ENCODE measurements around the gene GPR89A.
A peak's percentile ranks its signal among the peaks of the same experiment; 100 is the strongest.
"Not testable (repeated sequence)": the region's sequence is repeated elsewhere in the genome, so short reads cannot be mapped to it uniquely, and the experiment has no call there.

Gene GPR89A

DNA sequence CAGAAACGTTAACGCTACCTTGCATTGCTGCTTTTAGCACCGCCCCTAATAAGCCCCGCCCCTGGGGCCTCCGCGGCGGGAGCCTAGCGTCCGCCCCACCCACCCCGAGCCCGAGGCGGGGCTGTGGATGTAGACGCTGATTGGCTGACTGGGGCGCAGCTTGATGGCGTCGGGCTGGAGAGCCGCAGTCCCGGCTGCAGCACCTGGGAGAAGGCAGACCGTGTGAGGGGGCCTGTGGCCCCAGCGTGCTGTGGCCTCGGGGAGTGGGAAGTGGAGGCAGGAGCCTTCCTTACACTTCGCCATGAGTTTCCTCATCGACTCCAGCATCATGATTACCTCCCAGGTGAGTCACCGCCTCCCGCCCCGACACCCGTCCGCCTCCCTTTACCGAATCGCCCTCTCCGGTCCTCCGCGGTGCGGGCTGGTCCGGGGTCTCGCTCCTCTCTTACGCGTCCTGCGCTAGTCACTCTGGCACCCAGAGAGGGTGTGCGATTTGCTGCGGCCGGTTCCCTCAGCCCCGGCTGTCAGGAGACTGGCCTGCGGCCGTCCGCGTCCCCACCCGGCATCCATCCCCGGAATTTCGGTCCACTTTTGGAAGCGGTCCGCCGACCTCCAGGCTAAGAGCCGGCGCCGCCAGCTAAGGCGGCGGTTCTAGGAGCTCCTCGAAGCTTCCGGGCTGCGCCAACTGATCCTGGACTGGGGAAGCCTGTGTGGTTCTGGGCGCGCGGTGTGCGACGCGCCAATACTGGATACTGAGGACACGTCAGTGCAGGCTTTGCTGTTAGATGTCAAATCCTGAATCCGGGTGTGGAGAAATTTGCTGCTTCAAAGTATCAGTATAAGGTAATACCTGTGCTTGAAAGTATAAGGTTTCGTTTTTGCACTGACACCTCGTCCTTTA is at the start of gene GPR89A:
GPR89A (plus strand) TSS at position 156 of the 901 bp plus-strand sequence; CDS start at position 302, 146 bp downstream.
- DNase-seq (ENCODE audit: low read depth in 2 of 2): peak; percentile 90

DNA sequence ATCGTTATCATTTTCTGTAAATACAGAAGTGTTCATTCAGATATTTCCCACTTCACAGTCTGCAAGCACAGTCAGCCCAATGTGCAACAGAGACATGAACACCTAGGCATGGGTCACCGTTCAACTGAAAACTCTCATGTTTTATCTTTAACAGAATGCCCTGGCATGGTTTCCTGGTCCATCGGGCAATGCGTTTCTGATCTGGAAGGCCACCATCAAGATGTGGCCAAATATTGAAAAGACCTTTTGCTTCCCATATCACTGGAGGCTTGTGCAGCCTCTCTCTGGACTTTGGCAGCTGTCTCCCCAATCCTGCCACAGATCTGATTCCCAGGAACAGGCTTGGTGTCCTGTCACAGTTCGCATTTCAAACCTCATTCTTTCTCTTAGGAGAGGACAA is 21.0 kb upstream of the GPR89A start:
- not testable (repeated sequence) for DNase-seq (ENCODE audit: low read depth in 2 of 2)

DNA sequence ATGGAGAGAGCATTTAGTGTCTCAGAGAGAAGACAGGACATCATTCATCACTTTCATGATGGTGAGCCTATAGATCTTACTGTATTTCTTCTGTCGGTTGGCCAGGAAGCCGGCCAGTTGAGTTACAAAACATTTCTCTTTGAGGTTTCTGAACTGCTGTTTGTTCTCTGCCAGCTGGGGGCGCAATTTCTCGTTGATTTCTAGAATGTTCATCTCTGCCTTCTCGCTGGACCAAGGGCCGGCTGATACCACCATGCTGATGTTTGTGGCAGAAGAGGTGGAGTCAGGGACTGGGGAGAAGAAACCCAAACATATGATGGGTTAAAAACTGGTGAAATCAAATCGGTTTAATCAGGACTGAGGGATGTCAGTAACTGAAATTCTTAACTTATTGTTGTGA is 17.0 kb upstream of the GPR89A start:
- peak in 1 of 2 donors; percentile 17 for DNase-seq (ENCODE audit: low read depth in 2 of 2)

DNA sequence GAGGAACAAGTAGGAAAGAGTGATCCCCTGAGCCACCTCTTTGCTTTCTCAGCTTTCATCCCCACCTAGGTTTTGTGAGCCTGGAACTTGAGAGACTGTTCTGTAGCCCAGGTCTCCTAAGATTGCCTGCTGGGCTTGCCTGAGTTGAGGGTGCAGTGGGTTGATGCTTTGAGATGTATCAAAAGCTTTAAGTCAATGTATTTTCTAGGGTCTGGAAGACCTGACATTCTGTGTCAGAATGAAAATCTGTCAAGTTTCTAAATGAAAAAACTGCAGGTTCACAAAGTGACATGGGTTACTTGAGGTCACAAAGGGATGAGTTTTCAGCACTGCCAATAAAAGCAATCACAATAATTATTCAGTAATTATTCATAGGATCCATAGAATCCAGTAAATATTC is 15.4 kb upstream of the GPR89A start:
- not testable (repeated sequence) for DNase-seq (ENCODE audit: low read depth in 2 of 2)

DNA sequence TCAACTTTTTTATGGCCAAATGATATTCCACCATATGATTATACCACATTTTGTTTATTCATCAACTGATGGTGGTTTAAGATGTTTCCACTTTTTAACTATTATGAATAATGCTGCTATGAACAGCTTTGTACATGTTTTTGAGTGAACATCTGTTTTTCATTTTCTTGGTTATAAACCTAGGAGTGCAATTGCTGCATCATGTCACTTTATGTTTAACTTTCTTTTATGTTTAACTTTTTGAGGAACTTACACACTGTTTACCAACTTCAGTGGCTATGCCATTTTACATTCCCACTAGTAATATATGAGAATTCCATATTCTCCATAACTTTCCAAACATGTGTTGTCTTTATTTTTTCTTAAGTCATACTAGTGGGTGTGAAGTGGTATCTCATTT is 12.4 kb upstream of the GPR89A start:
- not testable (repeated sequence) for DNase-seq (ENCODE audit: low read depth in 2 of 2)

DNA sequence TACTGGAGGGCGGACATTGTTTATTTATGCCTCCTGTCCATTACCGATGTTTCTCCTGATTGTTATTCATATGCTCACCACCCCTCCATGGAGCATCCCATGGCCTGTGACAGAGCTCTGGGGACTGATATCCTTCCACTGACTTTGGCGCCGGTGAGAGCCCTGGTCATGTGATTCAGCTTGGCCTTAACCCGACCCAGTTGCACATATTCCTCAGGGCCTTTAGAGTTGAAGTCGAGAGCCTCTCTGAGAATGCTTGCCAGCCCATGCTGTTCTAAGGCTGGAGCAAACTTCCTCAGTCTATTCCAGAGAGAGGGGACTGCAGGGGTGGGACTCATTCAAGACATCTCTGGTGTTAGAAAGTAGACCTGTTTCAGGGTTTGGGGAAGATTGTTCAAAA is 11.6 kb upstream of the GPR89A start:
- DNase-seq (ENCODE audit: low read depth in 2 of 2): not testable (repeated sequence)

DNA sequence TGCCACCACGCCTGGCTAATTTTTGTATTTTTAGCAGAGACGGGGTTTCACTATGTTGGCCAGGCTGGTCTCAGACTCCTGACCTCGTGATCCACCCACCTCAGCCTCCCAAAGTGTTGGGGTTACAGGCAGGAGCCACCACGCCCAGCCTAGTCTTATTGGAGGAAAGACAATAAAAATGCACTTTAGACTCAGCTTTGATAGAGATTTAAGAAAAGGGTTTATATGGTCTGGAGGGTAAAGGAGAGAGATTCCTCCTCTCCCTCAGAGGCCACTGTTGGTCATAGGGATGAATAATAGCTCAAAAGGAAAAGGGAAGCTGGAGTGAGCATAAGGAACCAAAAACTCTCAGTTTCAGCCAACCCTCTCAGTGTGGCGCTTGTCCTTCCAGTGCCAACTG is 8.4 kb upstream of the GPR89A start:
- DNase-seq (ENCODE audit: low read depth in 2 of 2): not testable (repeated sequence)

DNA sequence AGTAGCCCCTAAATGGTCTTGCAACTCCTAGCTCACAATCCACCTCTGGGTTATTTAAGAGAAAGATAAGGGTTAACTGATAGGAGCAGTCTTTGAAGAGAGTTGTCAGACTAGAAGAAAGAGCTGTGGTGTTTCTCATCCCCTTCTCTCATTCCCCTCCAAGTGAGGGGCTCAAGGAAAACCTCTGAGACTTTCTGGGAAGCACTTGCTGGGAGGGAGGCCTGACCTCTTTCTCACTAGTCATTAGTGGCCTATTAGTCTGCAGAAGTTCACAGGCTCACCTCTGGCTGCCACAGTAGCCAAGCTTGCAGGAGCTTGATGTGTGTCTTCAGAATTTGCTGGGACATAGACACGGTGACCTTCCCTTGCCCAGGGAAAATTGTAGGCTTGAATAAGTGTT is 6.2 kb upstream of the GPR89A start:
- no peak for DNase-seq (ENCODE audit: low read depth in 2 of 2)

DNA sequence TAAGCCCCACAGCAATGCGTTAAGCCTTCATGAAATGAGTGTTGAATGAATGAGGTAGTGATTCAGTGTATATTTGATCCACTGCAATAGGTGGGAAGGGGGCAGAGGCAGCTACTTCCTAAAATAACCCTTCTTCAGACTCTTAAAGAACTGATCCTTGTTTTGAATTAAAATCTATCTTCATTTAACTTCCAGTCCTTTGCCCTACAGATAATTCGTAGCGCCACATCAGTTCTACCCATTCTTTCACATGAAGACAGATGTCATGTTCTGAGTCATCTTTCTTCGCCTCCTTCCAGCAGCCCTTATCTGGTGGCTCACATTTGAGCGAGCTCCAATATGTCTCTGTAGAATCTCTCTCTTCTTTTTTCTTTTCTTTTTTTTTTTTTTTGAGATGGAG is 948 bp upstream of the GPR89A start:
- not testable (repeated sequence) for DNase-seq (ENCODE audit: low read depth in 2 of 2)

DNA sequence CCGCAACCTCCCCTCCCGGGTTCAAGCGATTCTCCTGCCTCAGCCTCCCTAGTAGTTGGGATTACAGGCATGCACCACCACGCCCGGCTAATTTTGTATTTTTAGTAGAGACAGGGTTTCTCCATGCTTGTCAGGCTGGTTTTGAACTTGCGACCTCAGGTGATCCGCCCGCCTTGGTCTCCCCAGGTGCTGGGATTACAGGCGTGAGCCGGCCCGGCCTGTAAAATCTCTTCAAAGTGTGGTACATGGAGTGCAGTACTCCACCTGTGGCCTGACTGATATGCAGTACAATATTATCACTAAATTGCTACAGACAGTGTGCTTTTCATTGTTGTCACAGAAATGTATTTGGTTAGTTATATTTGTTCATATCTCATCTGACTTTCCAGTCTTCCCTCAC is 499 bp upstream of the GPR89A start:
- DNase-seq (ENCODE audit: low read depth in 2 of 2): not testable (repeated sequence)

DNA sequence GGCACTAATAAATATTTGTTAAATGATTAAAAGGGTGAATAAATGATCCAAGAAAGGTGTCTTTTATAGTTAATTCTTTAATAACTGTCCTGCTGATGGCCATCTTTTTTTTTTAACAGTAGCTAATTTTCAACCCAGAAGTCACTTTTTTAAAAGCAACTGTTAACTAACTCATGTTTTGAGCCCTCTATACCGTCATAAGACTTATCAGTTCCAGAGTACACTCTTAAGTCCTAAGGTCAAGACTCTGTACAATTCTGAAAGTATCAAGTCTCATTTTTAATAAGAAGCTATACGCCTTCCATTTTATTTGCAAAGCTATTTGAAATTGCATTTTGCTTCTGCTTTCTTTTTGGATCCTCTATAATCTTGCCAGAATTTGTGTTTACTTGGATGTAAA is 3.0 kb downstream of the GPR89A start:
- DNase-seq (ENCODE audit: low read depth in 2 of 2): not testable (repeated sequence)

DNA sequence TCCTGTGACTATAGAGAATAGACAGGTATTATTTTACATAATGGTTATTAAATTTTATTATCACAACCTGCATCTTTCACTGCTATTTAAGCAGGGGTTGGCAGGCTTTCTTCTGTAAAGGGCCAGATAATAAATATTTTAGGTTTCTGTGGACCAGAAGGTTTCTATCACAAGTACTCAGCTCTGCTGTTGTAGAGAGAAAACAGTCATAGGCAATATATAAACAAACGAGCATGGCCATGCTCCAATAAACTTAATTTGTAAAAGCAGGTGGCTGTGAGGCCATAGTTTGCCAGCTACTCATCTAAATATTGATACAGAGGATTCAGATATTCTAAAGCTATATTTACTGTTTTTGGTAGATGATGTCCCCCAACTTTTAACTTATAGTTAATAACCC is 12.3 kb downstream of the GPR89A start:
- not testable (repeated sequence) for DNase-seq (ENCODE audit: low read depth in 2 of 2)

DNA sequence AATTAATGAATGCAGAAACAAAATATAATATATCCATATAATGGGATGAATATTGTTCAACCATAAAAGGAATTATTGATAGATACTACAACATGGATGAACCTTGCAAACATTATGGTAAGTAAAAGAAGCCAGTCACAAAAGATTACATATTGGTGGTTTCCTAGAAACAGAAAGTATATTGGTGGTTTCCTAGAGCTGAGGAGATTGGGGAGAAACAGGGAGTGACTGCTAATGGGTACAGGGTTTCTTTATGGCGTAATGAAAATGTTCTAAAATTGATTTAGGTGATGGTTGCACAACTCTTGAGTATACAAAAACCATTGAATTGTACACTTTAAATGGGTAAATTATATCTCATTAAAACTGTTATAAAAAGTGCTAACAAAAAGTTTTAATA is 14.4 kb downstream of the GPR89A start:
- not testable (repeated sequence) for DNase-seq (ENCODE audit: low read depth in 2 of 2)

DNA sequence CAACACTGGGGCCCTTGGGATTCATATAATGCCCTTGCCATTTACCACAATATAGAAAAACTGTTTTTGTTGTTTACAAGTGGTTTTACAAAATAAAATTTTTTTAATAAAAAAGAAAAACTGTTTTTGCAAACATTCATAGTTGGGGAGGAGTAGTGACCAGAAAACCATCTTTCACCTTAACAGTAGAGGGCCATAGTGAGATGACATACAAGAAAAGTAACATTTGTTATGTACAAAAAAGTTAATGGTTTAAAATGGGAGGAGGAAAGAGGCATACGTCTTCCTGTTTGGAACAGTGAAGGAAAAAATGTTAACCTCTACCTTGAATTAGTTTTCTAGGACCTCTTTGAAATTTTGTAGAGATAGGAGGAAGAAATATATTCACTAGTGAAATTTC is 28.4 kb downstream of the GPR89A start:
- not testable (repeated sequence) for DNase-seq (ENCODE audit: low read depth in 2 of 2)

DNA sequence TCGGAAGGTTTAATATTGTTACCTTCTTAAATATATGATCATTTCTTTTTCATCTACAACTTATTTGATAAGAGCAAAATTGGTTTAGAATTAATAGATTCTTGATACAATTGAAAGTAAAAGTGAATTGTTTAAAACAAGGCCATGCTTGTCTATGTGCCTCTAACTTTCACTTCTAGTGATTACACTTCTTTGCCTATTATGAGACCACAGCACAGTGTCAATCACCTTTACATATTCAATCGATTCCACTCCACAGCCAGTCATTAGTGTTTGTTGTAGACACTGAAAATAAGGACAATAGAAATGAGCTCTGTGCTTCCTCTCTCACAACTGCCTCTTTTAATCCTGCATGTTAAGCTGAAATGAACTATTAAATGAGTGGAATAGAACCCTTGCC is 34.1 kb downstream of the GPR89A start:
- not testable (repeated sequence) for DNase-seq (ENCODE audit: low read depth in 2 of 2)

DNA sequence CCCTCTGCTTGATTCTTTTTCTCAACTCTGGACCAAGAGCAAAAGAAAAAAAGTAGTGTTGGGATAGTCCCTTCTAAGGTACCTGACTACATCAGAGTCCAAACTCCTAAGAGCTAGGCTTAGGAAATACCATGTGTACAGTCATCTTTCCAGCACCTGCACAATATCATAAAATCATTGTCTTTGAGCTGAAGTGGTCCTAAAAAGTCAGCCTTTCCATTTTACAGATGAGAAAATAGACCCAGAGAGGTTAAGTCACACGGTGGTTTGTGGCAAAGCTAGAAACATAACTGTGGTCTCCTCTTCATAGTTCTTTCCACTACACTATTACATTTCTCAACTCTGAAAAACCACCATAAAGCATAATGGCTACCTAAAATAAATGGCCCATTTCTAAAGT is 36.2 kb downstream of the GPR89A start:
- DNase-seq (ENCODE audit: low read depth in 2 of 2): not testable (repeated sequence)

DNA sequence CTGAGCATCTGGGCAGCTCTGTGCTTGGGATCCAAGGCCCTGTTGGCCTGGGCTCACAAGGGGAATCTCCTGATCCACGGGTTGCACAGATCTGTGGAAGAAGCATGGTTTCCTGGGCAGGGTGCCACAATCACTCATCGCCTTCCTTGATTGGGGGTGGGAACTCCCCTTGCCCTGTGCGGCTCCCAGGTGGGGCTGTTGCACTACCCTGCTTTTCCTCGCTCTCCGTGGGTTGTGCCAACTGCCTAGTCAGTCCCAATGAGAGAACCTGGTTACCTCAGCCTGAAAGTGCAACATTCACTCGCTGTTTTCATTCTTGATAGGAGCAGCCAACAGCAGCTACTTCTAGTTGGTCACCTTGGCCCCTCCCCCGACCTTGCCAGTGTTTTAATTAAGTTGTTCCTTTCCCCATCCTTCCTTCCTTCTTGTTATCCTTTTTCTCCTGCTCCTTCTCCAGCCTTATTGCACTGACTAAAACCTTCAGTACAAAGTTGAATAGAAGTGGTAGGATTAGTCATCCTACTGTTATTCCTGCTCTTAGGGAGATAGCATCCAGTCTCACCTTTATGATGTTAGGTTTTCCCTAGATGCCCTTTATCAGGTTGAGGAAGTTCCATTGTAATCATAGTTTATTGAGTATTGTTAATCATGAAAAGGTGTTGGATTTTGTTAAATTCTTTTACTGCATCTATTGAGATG is 48.6 kb downstream of the GPR89A start:
- not testable (repeated sequence) for DNase-seq (ENCODE audit: low read depth in 2 of 2)

DNA sequence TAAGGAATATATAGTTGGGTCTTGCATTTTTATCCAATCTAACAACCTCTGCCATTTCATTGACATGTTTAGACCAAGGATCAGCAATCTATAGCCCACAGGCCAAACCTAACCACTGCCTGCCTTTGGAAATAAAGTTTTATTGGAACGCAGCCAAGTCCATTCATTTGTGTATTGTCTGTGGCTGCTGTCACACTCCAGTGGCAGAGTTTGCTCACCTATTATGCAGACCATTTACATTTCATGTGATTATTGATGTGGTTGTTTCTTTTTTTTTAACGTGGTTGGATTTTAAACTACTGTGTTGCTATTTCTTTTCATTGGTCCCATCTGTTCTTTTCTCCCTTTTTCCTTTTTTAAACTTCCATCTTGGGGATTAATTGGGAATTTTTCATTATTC is 54.7 kb downstream of the GPR89A start:
- DNase-seq (ENCODE audit: low read depth in 2 of 2): not testable (repeated sequence)

DNA sequence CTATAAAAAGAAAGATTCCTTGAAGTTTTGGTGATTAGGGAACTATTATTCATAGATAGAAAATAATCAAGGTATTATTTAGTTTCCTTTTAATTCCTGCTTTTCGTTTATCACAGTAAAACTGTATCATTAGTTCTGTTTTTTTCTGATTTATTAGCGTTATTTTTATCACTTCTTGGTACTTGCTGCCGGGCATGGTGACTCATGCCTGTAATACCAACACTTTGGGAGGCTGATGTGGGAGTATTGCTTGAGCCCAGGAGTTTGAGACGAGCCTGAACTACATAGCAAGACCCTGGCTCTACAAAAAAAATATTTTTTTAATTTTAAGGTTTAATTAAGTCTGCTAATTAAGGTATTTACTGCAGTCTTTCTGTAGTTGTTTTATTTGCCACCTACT is 57.2 kb downstream of the GPR89A start:
- DNase-seq (ENCODE audit: low read depth in 2 of 2): not testable (repeated sequence)

DNA sequence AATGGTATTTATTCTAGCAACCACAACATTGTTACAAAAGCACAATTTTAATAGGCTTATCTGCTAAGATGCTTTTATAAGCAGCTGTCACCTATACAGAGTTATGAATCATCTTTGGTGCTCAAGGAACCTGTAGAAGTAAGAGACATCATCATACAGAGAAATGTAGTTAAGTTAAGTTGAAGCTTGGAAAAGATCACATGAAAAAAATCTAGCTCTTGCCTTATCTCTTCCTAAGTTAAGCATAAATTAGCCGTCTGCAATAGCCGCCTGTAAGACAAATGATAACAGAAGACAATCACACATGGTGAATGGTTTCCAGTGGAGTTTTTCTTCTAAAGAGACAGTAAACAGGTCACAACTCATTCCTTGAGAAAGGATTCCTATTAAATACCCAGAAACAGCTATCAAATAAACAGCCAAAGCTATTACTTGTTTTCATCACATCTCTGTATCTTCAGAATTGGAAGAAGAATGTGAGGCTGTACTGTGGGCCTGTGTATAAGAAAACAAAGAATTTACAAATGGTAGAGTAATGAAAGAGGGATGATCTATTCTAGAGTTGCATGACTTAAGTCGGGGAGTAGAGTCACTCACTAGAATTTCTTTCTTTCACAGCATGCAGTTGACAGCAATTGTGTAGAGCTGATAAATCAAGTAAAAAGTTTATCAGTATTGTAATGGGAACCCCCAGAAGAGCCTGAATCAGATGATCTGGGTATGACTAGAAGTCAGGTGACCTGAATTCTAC is 63.4 kb downstream of the GPR89A start:
- not testable (repeated sequence) for DNase-seq (ENCODE audit: low read depth in 2 of 2)

DNA sequence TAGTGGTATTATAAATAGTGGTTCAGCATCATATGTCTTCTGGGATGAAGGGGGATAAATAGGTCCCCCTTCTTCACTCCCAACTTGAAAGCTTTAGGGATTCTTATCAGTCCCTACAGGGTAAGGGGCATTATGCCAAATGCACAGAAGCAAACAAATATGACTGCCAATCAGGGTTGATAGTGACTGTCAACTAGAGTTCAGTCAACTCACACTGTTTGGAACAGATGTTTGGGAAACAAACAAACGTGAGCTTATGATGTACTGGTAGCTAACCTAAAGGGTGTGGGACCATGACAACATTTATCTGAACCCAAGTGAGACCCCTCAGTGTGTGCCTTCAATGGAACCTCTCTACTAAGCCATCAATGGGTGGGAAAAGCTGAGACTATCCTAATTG is 65.4 kb downstream of the GPR89A start:
- not testable (repeated sequence) for DNase-seq (ENCODE audit: low read depth in 2 of 2)

DNA sequence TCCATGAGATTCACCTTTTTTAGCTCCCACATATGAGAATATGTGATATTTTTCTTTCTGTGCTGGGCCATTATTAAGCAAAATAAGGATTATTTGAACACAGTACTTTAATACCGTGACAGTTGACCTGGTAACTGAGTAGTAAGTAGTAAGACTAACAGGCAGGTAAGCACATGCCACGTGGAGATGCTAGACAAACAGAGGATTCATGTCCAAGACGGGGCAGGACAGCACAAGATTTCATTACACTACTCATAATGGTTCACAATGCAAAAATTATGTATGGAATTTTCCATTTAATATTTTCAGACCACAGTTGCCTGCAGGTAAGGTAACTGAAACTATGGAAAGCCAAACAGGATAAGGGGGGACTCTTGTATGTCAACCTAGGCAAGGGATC is 77.1 kb downstream of the GPR89A start:
- DNase-seq (ENCODE audit: low read depth in 2 of 2): not testable (repeated sequence)
